CD14-positive monocyte (primary cell): Measurements from ENCODE around the gene BCL2. TPM values are rescaled to one million over a fixed set of nuclear protein-coding genes. Genes with fewer than 3 reads are reported as not detected.

ENCODE experiments used
- DNase-seq, 3 donors: peaks; one replicate each; pipeline ENCODE4 v3.0.0-alpha.2; 2011 to 2022
- H2AFZ ChIP-seq: 2 replicates; pipeline ENCODE4 v1.6.0; 2012; ENCODE audit warnings: mild to moderate bottlenecking, low read depth, low read length, inconsistent platforms; ENCODE audit not compliant: insufficient read depth, poor library complexity, severe bottlenecking
- H3K27ac ChIP-seq, 2 donors: 1 replicate in 1 of 2; 2 replicates in 1 of 2; pipeline ENCODE4 v1.5.1; 2012 to 2013; ENCODE audit warnings: low read length in 2 of 2, control low read depth in 1 of 2, inconsistent platforms in 1 of 2, low read depth in 1 of 2, mild to moderate bottlenecking in 1 of 2
- H3K27me3 ChIP-seq, 2 donors: one replicate each; pipeline versions ENCODE4 v1.6.0 to v1.6.1; 2011 to 2013; ENCODE audit warnings: low read length in 2 of 2; ENCODE audit not compliant: control insufficient read depth in 2 of 2, insufficient read depth in 2 of 2
- H3K36me3 ChIP-seq, 2 donors: replicated peaks in 1 of 2; 1 replicate in 1 of 2; 2 replicates in 1 of 2; pipeline versions ENCODE4 v1.5.1 to v1.6.1; 2012 to 2013; ENCODE audit warnings: low read length in 2 of 2, control low read depth in 1 of 2, inconsistent platforms in 1 of 2, mild to moderate bottlenecking in 1 of 2; ENCODE audit not compliant: insufficient read depth in 2 of 2, control insufficient read depth in 1 of 2
- H3K4me1 ChIP-seq, 2 donors: 1 replicate in 1 of 2; 2 replicates in 1 of 2; pipeline versions ENCODE4 v1.5.1 to v1.6.1; 2012 to 2013; ENCODE audit warnings: low read length in 2 of 2, control low read depth in 1 of 2, inconsistent platforms in 1 of 2, mild to moderate bottlenecking in 1 of 2, moderate library complexity in 1 of 2; ENCODE audit not compliant: insufficient read depth in 2 of 2, control insufficient read depth in 1 of 2
- H3K4me2 ChIP-seq: replicated peaks from 2 replicates; pipeline ENCODE3; 2012; ENCODE audit warnings: low read length, moderate library complexity, mild to moderate bottlenecking; ENCODE audit not compliant: poor library complexity, severe bottlenecking; ENCODE audit errors: extremely low read depth
- H3K4me3 ChIP-seq, 3 experiments: fragments of 200-600 bp in 1 of 3; sonication (generic) in 1 of 3; replicated peaks in 1 of 3; 1 replicate in 2 of 3; 2 replicates in 1 of 3; pipeline ENCODE4 v1.5.1; 2011 to 2013; ENCODE audit warnings: low read length in 3 of 3, mild to moderate bottlenecking in 3 of 3, control low read depth in 2 of 3, low read depth in 2 of 3, inconsistent platforms in 1 of 3, moderate library complexity in 1 of 3
- H3K79me2 ChIP-seq: 2 replicates; pipeline ENCODE4 v1.6.0; 2012; ENCODE audit warnings: mild to moderate bottlenecking, control low read depth, inconsistent platforms, low read length, moderate library complexity; ENCODE audit not compliant: insufficient read depth
- H3K9ac ChIP-seq: 2 replicates; pipeline ENCODE4 v1.6.0; 2017; ENCODE audit warnings: low read length, mild to moderate bottlenecking; ENCODE audit not compliant: insufficient read depth, poor library complexity, severe bottlenecking
- H3K9me3 ChIP-seq, 2 donors: replicated peaks in 1 of 2; 1 replicate in 1 of 2; 2 replicates in 1 of 2; pipeline versions ENCODE4 v1.5.1 to v1.6.1; 2012 to 2013; ENCODE audit warnings: low read length in 2 of 2, control low read depth in 1 of 2; ENCODE audit not compliant: control insufficient read depth in 1 of 2, insufficient read depth in 1 of 2
- H4K20me1 ChIP-seq: 2 replicates; pipeline ENCODE4 v1.6.0; 2012; ENCODE audit warnings: mild to moderate bottlenecking, low read length, control low read depth, moderate library complexity; ENCODE audit not compliant: insufficient read depth
- H3K27ac Mint-ChIP-seq, 7 donors: one replicate each; pipeline ENCODE4 v1.8.0; 2020; ENCODE audit warnings: mild to moderate bottlenecking in 7 of 7, mixed read lengths in 7 of 7, moderate library complexity in 6 of 7, inconsistent platforms in 2 of 7
- H3K27me3 Mint-ChIP-seq, 3 donors: one replicate each; pipeline ENCODE4 v1.8.0; 2021 to 2022; ENCODE audit warnings: low read depth in 3 of 3, mild to moderate bottlenecking in 3 of 3, mixed read lengths in 3 of 3, moderate library complexity in 3 of 3, inconsistent platforms in 1 of 3
- H3K36me3 Mint-ChIP-seq, 2 donors: one replicate each; pipeline ENCODE4 v1.8.0; 2020; ENCODE audit warnings: mixed read lengths in 2 of 2, inconsistent platforms in 1 of 2, mild to moderate bottlenecking in 1 of 2
- H3K4me1 Mint-ChIP-seq: one replicate; pipeline ENCODE4 v1.8.0; 2020; ENCODE audit warnings: mild to moderate bottlenecking, mixed read lengths
- H3K4me3 Mint-ChIP-seq, 2 donors: one replicate each; pipeline ENCODE4 v1.8.0; 2020; ENCODE audit warnings: mild to moderate bottlenecking in 2 of 2, mixed read lengths in 2 of 2, moderate library complexity in 1 of 2
- H3K9me3 Mint-ChIP-seq, 7 donors: one replicate each; pipeline ENCODE4 v1.8.0; 2020 to 2022; ENCODE audit warnings: mixed read lengths in 7 of 7, mild to moderate bottlenecking in 6 of 7, moderate library complexity in 6 of 7, inconsistent platforms in 2 of 7
- WGBS: methylation state at CpG from one replicate; pipeline ENCODE4 v1.1.5; 2013; ENCODE audit warnings: missing lambda C conversion rate; ENCODE audit not compliant: insufficient coverage; 5-methylcytosine and 5-hydroxymethylcytosine counted together
- intact Hi-C, 2 donors: fragments of 100-400 bp; cut with micrococcal nuclease; formaldehyde crosslinking; loops; one replicate each; pipeline versions ENCODE4 v1.15.0 to v1.15.1; 2023
- polyA plus RNA-seq, 3 donors: library from polyadenylated mRNA; depleted of rRNA in 1 of 3; unstranded in 2 of 3; stranded (reverse) in 1 of 3; fragments of 300-500 nt in 2 of 3; fragments of >200 nt in 1 of 3; fragmentation: Illumina TruSeq in 2 of 3; gene quantifications; 1 replicate in 2 of 3; 2 replicates in 1 of 3; pipeline ENCODE4 v1.2.3, GENCODE V29; 2012 to 2021
- TF ChIP-seq, protein P1 (sequence below): fragments of 200-600 bp; IDR thresholded peaks from one replicate; pipeline ENCODE4 v1.8.0; 2022; ENCODE audit warnings: antibody characterized with exemption, mild to moderate bottlenecking

Gene BCL2
- polyA plus RNA-seq, 3 donors, result 0.58 to 2.5 (median 1.1) TPM

DNA sequence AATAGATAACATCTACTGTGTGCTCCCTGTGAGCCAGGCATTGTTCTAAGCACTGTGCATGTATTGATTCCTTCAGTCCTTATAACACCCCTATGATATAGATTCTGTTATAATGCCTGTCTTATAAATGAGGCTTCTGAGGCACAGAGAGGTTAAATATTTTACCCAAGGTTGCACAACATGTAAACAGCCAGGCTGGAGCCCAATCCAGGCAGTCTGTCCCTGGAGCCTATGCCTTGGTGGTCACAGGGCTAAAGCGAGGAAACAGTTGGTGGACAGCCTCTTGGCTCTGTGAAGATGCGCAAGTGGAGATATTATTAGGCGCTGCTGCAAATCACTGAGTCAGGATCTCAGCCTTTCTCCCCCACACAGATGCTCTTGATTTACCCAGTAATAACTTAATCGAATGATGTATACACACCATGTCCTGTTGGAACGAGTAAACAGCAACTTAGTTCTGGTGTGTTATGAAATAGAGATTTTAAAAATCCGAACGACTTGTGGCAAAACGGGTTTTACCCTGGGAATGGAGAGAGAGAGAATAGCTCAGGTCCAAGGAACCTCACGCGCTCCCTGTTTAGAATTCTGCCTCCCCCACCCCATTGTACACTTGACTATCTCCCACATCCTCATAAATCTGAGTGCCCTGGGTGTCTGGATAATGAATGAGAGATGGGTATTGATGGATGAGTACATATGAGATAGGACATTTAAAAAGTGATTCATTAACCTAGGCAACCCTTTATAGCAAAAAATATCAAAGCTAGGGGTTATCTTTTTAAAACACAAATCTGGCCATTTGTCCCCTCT, 231.9 kb downstream of the BCL2 start:
- H3K9me3 Mint-ChIP-seq, result peaks cover 0 to 5% (median 0%) of the 10 kb centered on the region in 7 donors
- no peak overlapping the region for H2AFZ ChIP-seq
- H3K9ac ChIP-seq, result no peak overlapping the region
- peaks cover 0 to 2% (median 0%) of the 10 kb centered on the region in 3 donors for H3K27me3 Mint-ChIP-seq
- no CpG with 5 or more reads among the region's 10 CpGs for WGBS
- no peaks in the 10 kb centered on the region for H3K36me3 ChIP-seq
- H3K9me3 ChIP-seq, result no peaks in the 10 kb centered on the region
- no peaks in the 10 kb centered on the region for H3K79me2 ChIP-seq
- H3K36me3 Mint-ChIP-seq, result no peaks in the 10 kb centered on the region
- H3K27ac ChIP-seq, result no peak overlapping the region
- H3K4me1 Mint-ChIP-seq, result peaks cover 9% of the 10 kb centered on the region
- H4K20me1 ChIP-seq, result no peaks in the 10 kb centered on the region
- H3K4me2 ChIP-seq, result no peak overlapping the region
- H3K4me3 ChIP-seq, result no peak overlapping the region
- no peaks in the 10 kb centered on the region for H3K27me3 ChIP-seq
- no peak overlapping the region for H3K4me3 Mint-ChIP-seq
- no peak for DNase-seq
- H3K4me1 ChIP-seq, result no peaks in the 10 kb centered on the region
- TF ChIP-seq, protein P1, sequence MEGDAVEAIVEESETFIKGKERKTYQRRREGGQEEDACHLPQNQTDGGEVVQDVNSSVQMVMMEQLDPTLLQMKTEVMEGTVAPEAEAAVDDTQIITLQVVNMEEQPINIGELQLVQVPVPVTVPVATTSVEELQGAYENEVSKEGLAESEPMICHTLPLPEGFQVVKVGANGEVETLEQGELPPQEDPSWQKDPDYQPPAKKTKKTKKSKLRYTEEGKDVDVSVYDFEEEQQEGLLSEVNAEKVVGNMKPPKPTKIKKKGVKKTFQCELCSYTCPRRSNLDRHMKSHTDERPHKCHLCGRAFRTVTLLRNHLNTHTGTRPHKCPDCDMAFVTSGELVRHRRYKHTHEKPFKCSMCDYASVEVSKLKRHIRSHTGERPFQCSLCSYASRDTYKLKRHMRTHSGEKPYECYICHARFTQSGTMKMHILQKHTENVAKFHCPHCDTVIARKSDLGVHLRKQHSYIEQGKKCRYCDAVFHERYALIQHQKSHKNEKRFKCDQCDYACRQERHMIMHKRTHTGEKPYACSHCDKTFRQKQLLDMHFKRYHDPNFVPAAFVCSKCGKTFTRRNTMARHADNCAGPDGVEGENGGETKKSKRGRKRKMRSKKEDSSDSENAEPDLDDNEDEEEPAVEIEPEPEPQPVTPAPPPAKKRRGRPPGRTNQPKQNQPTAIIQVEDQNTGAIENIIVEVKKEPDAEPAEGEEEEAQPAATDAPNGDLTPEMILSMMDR, result no peak
- intact Hi-C loops, result no loop called here
- H3K27ac Mint-ChIP-seq, result no peak overlapping the region

DNA sequence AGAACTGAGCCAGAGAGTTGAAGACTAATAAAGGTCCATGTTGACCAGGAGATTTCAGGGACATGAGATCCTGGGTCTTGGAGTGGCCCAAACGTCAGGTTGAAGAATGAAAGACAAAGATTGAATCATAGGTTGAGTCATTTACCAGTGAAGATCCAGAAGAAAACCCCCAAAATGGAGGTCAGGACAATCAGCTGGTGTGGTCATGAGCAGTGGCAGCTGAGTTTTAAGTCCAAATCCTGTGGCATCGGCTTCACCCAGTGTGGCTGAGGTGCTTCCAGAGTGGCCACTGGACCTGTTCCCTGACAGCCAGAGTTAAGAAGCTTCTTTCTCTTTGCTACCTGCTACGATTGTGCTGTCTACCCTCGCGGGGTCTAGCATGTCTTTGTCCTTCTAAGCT, 234.0 kb downstream of the BCL2 start:
- no peak overlapping the region for H3K4me2 ChIP-seq
- H3K27me3 Mint-ChIP-seq, result peaks cover 0 to 2% (median 0%) of the 10 kb centered on the region in 3 donors
- H3K9ac ChIP-seq, result no peak overlapping the region
- 100% methylated on average over 2 of the region's 5 CpGs for WGBS
- H3K9me3 Mint-ChIP-seq, result peaks cover 0 to 12% (median 4%) of the 10 kb centered on the region in 7 donors
- intact Hi-C loops, result no loop called here
- no peaks in the 10 kb centered on the region for H3K79me2 ChIP-seq
- DNase-seq, result peak in 1 of 3 donors; percentile 19
- H3K4me1 ChIP-seq, result no peaks in the 10 kb centered on the region
- no peak overlapping the region for H3K4me3 ChIP-seq
- H3K27me3 ChIP-seq, result no peaks in the 10 kb centered on the region
- no peak overlapping the region for H3K4me3 Mint-ChIP-seq
- H2AFZ ChIP-seq, result no peak overlapping the region
- H3K36me3 ChIP-seq, result no peaks in the 10 kb centered on the region
- H3K27ac Mint-ChIP-seq, result no peak overlapping the region
- no peak overlapping the region for H3K27ac ChIP-seq
- TF ChIP-seq, protein P1, result no peak
- H3K36me3 Mint-ChIP-seq, result no peaks in the 10 kb centered on the region
- peaks cover 9% of the 10 kb centered on the region for H3K4me1 Mint-ChIP-seq
- H3K9me3 ChIP-seq, result peaks cover 2 to 4% of the 10 kb centered on the region in 2 donors
- no peaks in the 10 kb centered on the region for H4K20me1 ChIP-seq
